AG08395 (cell line): ENCODE measurements around the gene APIP.
A peak's percentile ranks its signal among the peaks of the same experiment; 100 is the strongest.

Source experiments
- DNase-seq: peaks from one replicate; pipeline ENCODE4 v3.0.0; 2012; ENCODE audit warnings: mixed read lengths, low spot score

Gene APIP

GRCh38 chr11:34887260-34887659 lies 28.9 kb downstream of the APIP start:
- no peak for DNase-seq

DNA sequence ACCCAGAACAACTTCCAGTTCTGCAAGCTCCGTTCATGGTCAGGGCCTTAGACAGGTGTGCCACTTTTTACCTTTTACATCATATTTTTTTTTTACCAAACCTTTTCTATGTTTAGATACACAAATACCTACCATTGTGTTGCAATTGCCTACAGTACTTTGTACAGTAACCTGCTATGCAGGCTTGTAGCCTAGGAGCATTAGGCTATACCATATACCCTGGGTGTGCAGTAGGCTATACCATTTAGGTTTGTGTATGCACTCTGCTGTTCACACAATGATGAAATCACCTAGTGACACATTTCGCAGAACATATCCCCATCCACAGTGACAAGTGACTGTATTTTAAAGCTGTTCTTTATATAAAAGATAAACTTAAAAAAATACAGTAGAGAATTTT lies 29.6 kb downstream of the APIP start:
- DNase-seq = no peak

DNA sequence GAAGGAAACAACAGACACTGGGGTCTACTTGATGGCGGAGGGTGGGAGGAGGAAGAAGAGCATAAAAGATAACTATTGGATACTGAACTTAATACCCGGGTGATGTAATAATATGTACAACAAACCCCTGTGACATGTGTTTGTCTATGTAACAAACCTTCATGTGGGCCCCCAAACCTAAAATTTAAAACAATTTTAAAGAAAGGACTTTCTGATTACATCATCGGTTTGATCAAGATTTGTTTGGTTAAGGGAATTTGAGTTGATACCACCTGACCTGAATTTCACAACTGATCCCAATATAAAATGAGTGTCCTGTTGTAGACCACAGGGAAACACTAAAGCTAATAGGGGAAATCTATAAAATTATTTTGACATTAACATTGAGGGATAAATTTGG lies 34.3 kb downstream of the APIP start:
- no peak for DNase-seq

DNA sequence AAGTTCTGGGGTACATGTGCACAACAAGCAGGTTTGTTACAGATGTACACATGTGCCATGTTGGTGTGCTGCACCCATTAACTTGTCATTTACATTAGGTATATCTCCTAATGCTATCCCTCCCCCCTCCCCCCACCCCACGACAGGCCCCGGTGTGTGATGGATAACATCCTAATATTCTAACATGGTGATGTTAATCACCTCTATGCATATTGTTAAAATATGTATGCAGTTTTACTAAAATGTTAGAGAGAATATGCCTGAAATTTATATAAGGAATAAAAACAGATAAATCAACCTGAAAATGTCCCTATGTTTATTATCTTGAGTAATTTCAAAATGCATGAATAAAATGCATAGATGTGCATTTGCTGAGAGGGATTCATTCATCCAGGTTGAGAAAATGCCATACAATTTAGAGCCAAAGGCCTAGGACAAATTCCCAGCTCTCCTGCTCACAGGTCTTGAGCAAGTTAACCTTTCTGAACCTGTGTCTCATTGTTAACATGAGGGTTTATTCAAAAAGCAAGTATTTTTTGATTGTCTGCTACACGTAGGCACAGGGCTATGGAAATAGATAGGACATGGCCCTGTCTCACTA lies 38.7 kb downstream of the APIP start:
- no peak for DNase-seq

- no peak for DNase-seq
Measured at GRCh38 chr11:34874202-34874601, 42.0 kb downstream of the APIP start.

- no peak for DNase-seq
Measured at GRCh38 chr11:34870548-34871196, 45.5 kb downstream of the APIP start.

GRCh38 chr11:34869425-34869824 lies 46.8 kb downstream of the APIP start:
- no peak for DNase-seq

DNA sequence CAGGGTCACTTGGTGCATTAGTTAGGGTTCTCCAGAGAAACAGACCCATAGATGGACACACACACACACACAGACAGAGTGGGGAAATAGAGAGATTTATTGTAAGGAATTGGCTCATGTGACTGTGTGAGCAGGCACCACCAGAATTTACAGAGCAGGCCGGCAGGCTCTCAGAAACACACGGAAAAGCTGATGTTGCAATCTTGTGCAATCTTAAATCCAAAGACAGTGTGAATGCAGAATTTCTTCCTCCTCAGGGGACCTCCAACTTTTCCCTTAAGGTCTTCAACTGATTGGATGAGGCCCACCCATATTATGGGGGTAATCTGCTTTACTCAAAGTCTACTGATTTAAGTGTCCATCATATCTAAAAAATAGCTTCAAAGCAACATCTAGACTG lies 49.8 kb downstream of the APIP start:
- peak; percentile 46 for DNase-seq

GRCh38 chr11:34865261-34865660 lies 50.9 kb downstream of the APIP start:
- DNase-seq = no peak

GRCh38 chr11:34864424-34864823 lies 51.8 kb downstream of the APIP start:
- no peak for DNase-seq

- no peak for DNase-seq
Measured at GRCh38 chr11:34863048-34863447, 53.1 kb downstream of the APIP start.

- DNase-seq = no peak
Measured at GRCh38 chr11:34860518-34860917, 55.7 kb downstream of the APIP start.

- DNase-seq = no peak
Measured at GRCh38 chr11:34860034-34860433, 56.1 kb downstream of the APIP start.

- no peak for DNase-seq
Measured at GRCh38 chr11:34859496-34859895, 56.7 kb downstream of the APIP start.

- no peak for DNase-seq
Measured at GRCh38 chr11:34857463-34857862, 58.7 kb downstream of the APIP start.

DNA sequence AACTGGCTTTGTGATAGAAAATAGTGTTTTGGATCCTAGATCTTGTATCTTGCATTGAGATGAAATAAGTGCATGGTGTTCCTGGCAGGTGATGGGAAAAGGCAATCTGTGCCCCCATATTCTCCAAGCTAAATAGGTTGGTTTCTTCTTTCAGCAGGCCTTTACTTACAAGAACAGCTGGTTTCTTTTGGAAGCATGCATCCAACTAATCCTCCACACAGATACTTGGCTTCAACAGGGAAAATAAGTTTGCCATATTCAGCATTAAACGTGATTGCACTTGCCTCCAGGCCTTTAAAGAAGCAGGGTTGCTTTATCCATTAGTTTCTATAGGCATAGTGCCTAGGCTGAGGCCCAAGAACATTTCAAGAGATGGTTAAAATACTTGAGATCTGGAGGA lies 59.9 kb downstream of the APIP start:
- no peak for DNase-seq

- DNase-seq = no peak
Measured at GRCh38 chr11:34855754-34856095, 60.5 kb downstream of the APIP start.

- DNase-seq = no peak
Measured at GRCh38 chr11:34855021-34855753, 61.0 kb downstream of the APIP start.

- DNase-seq = no peak
Measured at GRCh38 chr11:34851916-34852315, 64.3 kb downstream of the APIP start.

DNA sequence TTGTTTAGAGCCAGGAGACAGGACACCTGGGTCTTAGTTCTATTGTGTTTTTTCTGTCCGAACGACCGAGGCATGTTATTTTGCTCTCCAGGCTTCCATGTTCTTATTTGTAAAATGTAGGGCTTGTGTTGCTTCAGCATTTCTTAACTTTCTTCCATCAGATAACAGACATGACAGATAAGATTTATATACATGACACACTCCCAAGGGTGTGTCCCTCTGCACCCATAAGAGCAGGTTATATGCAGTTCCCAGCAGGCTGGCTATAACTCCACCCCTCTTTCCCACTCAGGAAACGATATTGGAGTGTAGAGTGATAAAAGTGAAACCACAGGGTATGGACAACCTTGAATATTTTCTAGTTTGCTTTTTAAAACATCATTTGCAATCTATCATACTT lies 65.8 kb downstream of the APIP start:
- DNase-seq = no peak

- DNase-seq = no peak
Measured at GRCh38 chr11:34846467-34846866, 69.7 kb downstream of the APIP start.

DNA sequence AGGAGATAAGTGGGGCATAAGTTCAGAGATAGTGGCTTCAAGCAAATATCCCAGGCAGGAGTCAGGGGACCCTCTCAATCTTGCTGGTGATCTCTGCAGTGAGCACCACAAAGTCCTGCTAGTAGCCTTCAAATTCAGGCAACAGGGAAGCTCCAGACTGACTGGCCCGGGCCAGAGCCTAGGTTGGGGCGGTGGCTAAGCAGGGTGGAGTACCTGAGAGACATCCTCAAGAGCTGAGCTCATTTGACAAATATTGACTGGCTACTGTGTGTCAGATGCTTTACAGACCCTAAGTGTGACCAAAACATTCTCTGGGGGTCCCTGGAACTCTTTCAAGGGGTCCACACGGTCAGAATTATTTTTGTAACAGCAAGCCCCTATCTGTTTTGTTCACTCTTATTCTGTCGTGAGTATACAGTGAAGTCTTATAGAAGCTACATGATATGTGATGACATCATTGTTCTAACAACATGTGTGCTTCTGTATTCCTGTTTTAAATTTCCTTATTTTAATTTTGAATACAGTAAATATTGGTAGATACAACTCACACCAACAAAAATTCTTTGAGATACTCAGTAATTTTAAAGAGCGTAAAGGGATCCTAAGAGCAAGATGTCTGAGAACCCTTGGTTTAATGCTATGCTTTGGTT lies 71.6 kb downstream of the APIP start:
- no peak for DNase-seq

DNA sequence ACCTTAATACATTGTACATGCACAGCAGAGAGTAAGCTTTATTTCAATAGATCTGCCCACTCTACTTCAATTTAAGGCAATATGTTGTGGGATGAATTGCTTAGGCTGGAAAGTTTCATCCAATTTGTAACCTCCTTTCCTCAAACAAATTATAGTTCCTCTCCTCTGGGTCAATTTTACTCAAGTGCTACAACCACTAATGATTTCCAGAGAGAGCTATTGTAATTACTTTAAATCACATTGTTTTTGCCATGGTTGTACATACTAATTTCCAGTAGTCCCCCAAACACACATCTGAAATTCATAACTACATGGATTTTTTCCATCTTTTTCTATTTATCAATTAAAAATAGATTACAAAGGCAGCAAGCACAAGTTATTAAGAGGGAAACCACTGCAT lies 72.9 kb downstream of the APIP start:
- DNase-seq = no peak
